ENCODE data around the gene MEIOB.

The MEIOB gene

DNA sequence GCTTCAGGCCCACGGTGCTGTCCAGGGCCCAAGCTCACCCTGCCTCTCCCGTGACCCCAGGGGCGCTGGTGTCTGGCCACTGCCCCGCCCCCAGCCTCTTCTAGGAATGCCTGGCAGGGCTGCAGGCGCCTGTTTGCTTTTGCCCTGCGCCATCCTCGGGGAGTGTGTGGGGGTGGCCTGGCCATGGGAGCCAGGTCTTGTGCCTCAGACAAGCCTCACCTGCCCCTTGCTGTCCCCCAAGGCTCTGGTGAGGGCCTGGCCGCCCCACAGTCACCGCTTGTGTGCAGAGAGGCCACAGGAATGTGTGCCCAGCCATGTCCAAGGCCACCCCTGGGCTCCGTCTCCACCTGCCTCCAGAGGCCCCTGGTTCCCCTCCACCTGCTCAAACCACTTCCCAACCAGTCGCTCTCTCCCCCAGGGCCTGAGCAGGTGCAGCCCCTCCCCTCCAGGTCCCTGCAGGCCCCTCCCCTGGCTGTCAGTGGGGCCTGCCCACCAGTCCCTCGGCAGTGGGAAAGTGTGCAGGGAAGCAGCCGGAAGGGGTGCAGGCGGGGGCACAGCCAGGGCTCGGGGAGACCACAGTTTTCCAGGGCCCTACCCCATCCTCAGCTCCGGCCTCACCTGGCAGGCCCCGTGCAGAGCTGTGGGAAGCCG, 77.6 kb downstream of the MEIOB start:
- Histone ChIP-seq H3K27ac (ENCODE audit: extremely low read depth, low read depth, low read length) (no peak overlapping the region), H3K4me1 (ENCODE audit: control insufficient read depth, insufficient read depth, low read length) (no peaks in the 10 kb centered on the region), H3K36me3 (ENCODE audit: control insufficient read depth in 2 of 2, insufficient read depth in 1 of 2, low read length in 2 of 2) (peaks cover 0 to 11% of the 10 kb centered on the region in 2 experiments; a peak in 2 of 3 replicates), H3K4me3 (ENCODE audit: low read depth, low read length) (no peak overlapping the region), H3K9me3 (ENCODE audit: control insufficient read depth, insufficient read depth, low read depth, low read length) (no peaks in the 10 kb centered on the region)
- ChIA-PET POLR2A (no interaction called here), CTCF (no interaction called here)
- TF ChIP-seq GLIS1 (tag by site-specific recombination; IDR thresholded peaks at IDR 0.05) (no peak), ZBTB21 (tag by site-specific recombination; IDR thresholded peaks at IDR 0.05) (no peak), ZNF529 (tag by site-specific recombination; IDR thresholded peaks at IDR 0.05; ENCODE audit: insufficient replicate concordance) (no peak)

DNA sequence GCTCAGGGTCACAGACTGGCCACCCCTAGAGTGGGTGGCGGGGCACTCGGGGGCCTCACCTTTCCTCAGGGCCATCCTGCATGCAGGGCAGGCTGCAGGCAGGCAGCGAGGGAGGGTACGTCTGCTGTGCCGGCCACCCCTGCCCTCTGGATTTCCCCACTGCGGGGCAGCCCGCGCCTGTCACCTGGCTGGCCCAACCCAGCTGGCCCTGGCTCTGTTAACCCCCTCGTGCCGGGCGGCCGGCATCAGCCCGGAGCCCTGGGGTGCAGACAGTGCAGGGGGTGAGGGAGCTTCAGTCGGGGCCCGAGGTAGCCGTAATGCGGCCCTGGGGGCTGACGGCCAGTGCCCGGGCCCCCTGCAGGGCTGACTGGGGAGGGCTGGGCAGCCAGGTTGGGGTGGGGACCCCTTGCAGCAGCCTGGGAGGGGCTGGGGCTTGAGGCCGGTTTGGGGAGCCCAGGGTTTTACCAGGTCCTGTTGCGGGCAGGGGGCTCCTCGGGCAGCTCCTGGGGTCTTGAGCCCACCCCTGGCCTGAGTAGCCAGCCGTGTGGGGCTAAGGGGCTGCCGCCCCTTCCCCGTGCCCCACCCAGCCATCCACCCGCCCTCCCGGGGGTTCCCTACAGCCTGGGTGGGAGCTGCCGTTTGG, 78.3 kb downstream of the MEIOB start, which contains the start of gene IGFALS:
Gene IGFALS, minus strand, starts transcription at position 128 of the 643 bp plus-strand sequence. Its CDS starts 53 bp downstream, at position 75.
- TF ChIP-seq OSR2 (tag by site-specific recombination; IDR thresholded peaks at IDR 0.05): no peak
- no peak for TF ChIP-seq ZNF214 (tag by site-specific recombination; IDR thresholded peaks at IDR 0.05; ENCODE audit: borderline replicate concordance)
- TF ChIP-seq, protein P1, sequence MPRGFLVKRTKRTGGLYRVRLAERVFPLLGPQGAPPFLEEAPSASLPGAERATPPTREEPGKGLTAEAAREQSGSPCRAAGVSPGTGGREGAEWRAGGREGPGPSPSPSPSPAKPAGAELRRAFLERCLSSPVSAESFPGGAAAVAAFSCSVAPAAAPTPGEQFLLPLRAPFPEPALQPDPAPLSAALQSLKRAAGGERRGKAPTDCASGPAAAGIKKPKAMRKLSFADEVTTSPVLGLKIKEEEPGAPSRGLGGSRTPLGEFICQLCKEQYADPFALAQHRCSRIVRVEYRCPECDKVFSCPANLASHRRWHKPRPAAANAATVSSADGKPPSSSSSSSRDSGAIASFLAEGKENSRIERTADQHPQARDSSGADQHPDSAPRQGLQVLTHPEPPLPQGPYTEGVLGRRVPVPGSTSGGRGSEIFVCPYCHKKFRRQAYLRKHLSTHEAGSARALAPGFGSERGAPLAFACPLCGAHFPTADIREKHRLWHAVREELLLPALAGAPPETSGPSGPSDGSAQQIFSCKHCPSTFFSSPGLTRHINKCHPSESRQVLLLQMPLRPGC (tag by site-specific recombination; IDR thresholded peaks at IDR 0.05): no peak
- no peak for TF ChIP-seq HOXD13 (CRISPR knock-in tag; IDR thresholded peaks at IDR 0.05; ENCODE audit: borderline replicate concordance)
- TF ChIP-seq ZEB2 (tag by site-specific recombination; IDR thresholded peaks at IDR 0.05): no peak
- TF ChIP-seq WT1 (tag by site-specific recombination; IDR thresholded peaks at IDR 0.05): no peak
- no peak for TF ChIP-seq ZNF561 (tag by site-specific recombination; IDR thresholded peaks at IDR 0.05; ENCODE audit: borderline replicate concordance)
- TF ChIP-seq ZNF549 (tag by site-specific recombination; IDR thresholded peaks at IDR 0.05): no peak
- TF ChIP-seq KLF7 (tag by site-specific recombination; IDR thresholded peaks at IDR 0.05; ENCODE audit: borderline replicate concordance): no peak
- TF ChIP-seq, protein P2, sequence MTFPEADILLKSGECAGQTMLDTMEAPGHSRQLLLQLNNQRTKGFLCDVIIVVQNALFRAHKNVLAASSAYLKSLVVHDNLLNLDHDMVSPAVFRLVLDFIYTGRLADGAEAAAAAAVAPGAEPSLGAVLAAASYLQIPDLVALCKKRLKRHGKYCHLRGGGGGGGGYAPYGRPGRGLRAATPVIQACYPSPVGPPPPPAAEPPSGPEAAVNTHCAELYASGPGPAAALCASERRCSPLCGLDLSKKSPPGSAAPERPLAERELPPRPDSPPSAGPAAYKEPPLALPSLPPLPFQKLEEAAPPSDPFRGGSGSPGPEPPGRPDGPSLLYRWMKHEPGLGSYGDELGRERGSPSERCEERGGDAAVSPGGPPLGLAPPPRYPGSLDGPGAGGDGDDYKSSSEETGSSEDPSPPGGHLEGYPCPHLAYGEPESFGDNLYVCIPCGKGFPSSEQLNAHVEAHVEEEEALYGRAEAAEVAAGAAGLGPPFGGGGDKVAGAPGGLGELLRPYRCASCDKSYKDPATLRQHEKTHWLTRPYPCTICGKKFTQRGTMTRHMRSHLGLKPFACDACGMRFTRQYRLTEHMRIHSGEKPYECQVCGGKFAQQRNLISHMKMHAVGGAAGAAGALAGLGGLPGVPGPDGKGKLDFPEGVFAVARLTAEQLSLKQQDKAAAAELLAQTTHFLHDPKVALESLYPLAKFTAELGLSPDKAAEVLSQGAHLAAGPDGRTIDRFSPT (tag by site-specific recombination; IDR thresholded peaks at IDR 0.05): no peak
- TF ChIP-seq, protein P3, sequence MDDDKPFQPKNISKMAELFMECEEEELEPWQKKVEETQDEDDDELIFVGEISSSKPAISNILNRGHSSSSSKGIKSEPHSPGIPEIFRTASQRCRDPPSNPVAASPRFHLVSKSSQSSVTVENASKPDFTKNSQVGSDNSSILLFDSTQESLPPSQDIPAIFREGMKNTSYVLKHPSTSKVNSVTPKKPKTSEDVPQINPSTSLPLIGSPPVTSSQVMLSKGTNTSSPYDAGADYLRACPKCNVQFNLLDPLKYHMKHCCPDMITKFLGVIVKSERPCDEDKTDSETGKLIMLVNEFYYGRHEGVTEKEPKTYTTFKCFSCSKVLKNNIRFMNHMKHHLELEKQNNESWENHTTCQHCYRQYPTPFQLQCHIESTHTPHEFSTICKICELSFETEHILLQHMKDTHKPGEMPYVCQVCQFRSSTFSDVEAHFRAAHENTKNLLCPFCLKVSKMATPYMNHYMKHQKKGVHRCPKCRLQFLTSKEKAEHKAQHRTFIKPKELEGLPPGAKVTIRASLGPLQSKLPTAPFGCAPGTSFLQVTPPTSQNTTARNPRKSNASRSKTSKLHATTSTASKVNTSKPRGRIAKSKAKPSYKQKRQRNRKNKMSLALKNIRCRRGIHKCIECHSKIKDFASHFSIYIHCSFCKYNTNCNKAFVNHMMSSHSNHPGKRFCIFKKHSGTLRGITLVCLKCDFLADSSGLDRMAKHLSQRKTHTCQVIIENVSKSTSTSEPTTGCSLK (tag by site-specific recombination; IDR thresholded peaks at IDR 0.05): no peak
- TF ChIP-seq ZNF600 (tag by site-specific recombination; IDR thresholded peaks at IDR 0.05): no peak
- no peak for TF ChIP-seq MEIS1 (CRISPR knock-in tag; IDR thresholded peaks at IDR 0.05; ENCODE audit: borderline replicate concordance)
- TF ChIP-seq ZNF830 (tag by site-specific recombination; IDR thresholded peaks at IDR 0.05; ENCODE audit: low read depth): no peak
- no peak for TF ChIP-seq ZFHX2 (tag by site-specific recombination; conservative IDR thresholded peaks at IDR 0.05)
- TF ChIP-seq ZNF843 (tag by site-specific recombination; IDR thresholded peaks at IDR 0.05): no peak
- no peak for TF ChIP-seq SCRT1 (tag by site-specific recombination; IDR thresholded peaks at IDR 0.05; ENCODE audit: borderline replicate concordance)
- TF ChIP-seq YY1 (tag by site-specific recombination; IDR thresholded peaks at IDR 0.05): no peak
- no peak for TF ChIP-seq ZNF658 (tag by site-specific recombination; IDR thresholded peaks at IDR 0.05)
- TF ChIP-seq ZNF121 (tag by site-specific recombination; IDR thresholded peaks at IDR 0.05): no peak
- no peaks in the 10 kb centered on the region for H3K9me3 ChIP-seq (ENCODE audit: control insufficient read depth, insufficient read depth, low read depth, low read length)
- no peak within 1 kb of the TSS for H3K4me3 ChIP-seq (ENCODE audit: low read depth, low read length)
- no peaks in the 10 kb centered on the region for H3K4me1 ChIP-seq (ENCODE audit: control insufficient read depth, insufficient read depth, low read length)
- ChIA-PET POLR2A (interaction anchor here (0.5 to 3.8 kb wide), 3 partner anchors 10 to 27 kb away, joined by 4 to 19 read pairs (median 5); partner anchors contain the start of genes NUBP2 and SPSB3), CTCF (interaction anchor here (0.6 kb wide), 1 partner anchor 158 kb away, joined by 3 read pairs; no protein-coding TSS in a partner anchor)
- H3K27ac ChIP-seq (ENCODE audit: extremely low read depth, low read depth, low read length): no peak within 1 kb of the TSS
- H3K36me3 ChIP-seq (ENCODE audit: control insufficient read depth in 2 of 2, insufficient read depth in 1 of 2, low read length in 2 of 2): peaks cover 0 to 18% of the 10 kb centered on the region in 2 experiments; a peak in 2 of 3 replicates
